DND-41 (cell line): ENCODE measurements around the gene PAX1.

ENCODE experiments used
- CTCF ChIP-seq: IDR thresholded peaks from 2 replicates; pipeline ENCODE4 v1.5.1; 2012; ENCODE audit warnings: borderline replicate concordance, low read length, moderate library complexity, mild to moderate bottlenecking; ENCODE audit not compliant: poor library complexity, severe bottlenecking; ENCODE audit errors: extremely low read depth
- EZH2 ChIP-seq: IDR thresholded peaks from 3 replicates; pipeline ENCODE4 v1.6.1; 2012; ENCODE audit warnings: borderline replicate concordance, low read depth, mild to moderate bottlenecking, moderate library complexity, low read length, inconsistent platforms; ENCODE audit not compliant: severe bottlenecking

GRCh38 chr20:21739682-21740081 is 34.2 kb downstream of the PAX1 start:
- TF ChIP-seq CTCF (no peak), EZH2 (no peak)
